ENCODE results near the gene NNAT.
"Not testable (repeated sequence)": the region's sequence is repeated elsewhere in the genome, so short reads cannot be mapped to it uniquely, and the experiment has no call there.

Gene NNAT

DNA sequence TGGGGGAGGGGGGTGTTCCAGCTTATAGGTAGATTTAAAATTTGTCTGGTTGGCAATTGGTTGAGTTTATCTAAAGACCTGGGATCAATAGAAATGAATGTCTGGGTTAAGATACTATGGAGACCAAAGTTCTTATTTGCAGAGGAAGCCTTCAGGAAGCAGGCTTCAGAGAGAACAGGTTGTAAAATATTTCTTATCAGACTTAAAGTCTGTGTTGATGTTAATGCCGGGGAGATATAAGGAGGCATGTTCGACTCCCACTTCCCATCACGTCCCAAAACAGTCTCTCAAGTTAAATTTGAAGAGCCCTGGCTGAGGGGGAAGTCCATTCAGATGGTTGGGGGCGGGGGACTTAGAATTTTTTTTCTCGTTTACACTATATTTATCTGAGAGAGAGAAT is 19.0 kb downstream of the NNAT start:
- DNase-seq (ENCODE audit: low spot score): no peak

DNA sequence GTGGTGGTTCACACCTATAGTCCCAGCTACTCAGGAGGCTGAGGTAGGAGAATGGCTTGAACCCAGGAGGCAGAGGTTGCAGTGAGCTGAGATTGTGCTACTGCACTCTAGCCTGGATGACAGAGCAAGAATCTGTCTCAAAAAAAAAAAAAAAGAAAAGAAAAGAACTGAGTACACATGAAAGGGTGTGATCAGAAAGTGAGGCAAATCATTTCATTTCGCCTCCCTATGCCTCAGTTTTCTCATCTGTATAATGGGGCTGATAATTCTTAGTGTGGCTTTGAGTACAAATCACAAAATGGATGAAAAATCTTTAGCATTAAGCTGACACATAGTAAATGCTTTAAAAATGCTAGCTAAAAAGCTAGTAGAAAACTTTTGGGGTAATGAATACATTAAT is 19.8 kb downstream of the NNAT start:
- DNase-seq (ENCODE audit: low spot score): not testable (repeated sequence)

DNA sequence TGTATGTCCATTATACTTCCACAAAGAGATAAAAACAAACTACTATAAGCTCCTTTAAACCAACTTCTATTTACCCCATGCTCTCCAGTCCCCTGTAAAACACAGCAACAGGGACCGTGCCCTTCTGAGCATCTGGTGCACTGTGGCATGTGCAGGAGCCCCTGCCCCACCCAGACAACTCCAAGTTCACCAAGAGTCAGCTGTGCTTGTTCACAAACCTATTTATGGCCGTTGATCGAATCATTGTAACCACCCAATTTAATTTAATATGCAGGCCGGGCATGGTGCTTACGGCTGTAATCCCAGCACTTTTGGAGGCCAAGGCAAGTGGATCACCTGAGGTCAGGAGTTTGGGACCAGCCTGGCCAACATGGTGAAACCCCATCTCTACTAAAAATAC is 20.3 kb downstream of the NNAT start:
- DNase-seq (ENCODE audit: low spot score): no peak

DNA sequence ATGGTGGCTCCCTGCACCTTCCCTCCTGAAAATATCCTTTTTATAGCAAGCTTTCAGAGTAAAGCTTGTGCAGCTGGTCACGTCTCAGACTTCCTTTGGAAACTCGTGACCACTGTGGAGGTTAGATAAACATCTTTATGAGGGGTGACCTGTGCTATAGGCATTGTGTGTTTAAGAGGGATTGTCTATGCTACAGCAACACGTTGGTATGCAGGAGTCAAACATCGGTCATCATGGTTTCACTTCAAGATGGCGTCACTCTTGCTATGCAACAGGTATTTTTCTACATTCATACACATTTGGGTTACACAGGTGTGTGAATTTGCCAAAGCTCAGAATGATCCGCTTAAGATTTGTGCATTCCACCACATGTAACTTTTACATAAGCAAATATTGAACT is 21.2 kb downstream of the NNAT start:
- peak; percentile 47 for DNase-seq (ENCODE audit: low spot score)

DNA sequence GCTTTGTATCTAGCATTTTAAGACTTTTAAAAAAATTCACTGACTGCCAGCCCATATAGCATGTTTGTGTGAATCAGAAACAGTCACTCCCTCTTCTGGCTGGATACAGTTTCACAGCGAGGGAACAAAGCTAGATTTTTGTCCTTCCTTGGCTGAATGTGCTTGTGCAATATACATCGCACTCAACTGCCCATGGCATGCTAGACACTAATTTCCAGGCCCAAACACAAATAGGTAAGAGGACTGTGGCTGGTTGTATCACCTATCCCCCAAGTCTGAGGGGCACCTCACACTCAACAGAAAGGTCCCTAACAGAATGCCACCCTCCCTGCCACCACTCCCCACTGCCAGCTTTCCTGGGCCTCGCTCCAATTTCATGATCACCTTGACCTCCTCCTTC is 22.8 kb downstream of the NNAT start:
- DNase-seq (ENCODE audit: low spot score): peak; percentile 40

DNA sequence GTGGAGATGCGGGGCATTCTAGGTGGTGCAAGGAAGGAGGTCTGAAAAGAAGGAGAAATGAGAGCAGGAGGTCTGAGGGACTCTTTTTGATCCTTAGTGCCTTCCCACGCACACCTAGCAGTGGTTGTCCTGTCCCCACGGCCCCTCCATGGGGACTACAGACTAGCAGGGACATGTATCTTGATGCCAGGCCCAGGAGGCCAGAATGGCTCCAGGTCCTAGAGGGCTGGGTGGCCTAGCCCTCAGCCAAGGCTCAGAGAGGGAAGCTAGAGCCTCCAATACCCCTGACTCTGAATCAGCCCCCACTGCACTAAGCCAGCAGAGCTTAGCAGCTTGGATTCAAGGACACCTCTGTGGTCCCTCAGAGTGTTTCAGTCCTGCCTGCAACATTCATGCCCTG is 23.3 kb downstream of the NNAT start:
- no peak for DNase-seq (ENCODE audit: low spot score)

DNA sequence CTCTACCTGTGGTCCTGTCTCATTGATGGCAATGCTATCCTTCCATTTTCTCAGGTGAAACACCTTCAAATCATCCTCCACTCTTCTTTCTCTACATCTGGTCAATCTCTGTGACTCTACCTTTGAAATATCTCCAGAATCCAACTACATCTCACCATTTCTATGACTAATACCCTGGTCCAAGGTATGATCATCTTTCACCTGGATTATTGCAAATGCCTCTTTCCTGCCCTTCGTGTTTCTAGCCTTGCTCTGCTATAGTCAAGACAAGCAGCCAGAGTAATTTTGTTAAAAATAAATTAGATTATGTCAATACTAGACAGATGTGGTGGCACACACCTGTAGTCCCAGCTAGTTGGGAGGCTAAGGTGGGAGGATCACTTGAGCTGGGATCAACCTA is 24.5 kb downstream of the NNAT start:
- DNase-seq (ENCODE audit: low spot score): no peak

DNA sequence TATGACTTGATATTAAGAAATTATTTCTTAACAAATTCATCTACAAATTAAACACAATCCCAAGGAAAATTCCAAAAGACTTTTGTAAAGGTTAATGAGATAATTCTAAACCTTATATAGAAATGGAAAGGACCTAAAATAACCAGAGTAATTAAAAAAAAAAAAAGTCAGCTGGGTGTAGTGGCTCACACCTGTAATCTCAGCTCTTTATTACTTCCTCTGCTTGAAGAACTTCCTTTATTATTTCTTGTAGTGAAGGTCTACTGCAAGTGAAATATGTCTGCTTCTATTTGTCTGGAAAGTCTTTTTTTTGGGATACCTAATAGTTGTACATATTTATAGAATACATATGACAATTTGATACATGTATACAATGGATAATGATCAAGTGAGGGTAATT is 26.9 kb downstream of the NNAT start:
- DNase-seq (ENCODE audit: low spot score): no peak

DNA sequence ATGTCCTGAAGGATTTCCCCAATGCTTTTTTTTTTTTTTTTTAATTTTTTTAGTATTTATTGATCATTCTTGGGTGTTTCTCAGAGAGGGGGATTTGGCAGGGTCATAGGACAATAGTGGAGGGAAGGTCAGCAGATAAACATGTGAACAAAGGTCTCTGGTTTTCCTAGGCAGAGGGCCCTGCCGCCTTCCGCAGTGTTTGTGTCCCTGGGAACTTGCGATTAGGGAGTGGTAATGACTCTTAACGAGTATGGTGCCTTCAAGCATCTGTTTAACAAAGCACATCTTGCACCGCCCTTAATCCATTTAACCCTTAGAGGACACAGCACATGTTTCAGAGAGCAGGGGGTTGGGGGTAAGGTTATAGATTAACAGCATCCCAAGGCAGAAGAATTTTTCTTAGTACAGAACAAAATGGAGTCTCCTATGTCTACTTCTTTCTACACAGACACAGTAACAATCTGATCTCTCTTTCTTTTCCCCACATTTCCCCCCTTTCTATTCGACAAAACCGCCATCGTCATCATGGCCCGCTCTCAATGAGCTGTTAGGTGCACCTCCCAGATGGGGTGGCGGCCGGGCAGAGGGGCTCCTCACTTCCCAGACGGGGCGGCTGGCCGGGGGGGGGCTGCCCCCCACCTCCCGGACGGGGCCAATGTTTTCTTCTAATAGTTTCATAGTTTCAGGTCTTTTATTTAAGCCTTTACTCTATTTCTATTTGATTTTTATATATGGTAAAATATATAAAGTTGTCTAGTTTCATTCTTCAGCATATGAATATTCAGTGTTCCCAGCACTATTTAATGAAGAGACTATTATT is 29.3 kb downstream of the NNAT start:
- DNase-seq (ENCODE audit: low spot score): not testable (repeated sequence)

DNA sequence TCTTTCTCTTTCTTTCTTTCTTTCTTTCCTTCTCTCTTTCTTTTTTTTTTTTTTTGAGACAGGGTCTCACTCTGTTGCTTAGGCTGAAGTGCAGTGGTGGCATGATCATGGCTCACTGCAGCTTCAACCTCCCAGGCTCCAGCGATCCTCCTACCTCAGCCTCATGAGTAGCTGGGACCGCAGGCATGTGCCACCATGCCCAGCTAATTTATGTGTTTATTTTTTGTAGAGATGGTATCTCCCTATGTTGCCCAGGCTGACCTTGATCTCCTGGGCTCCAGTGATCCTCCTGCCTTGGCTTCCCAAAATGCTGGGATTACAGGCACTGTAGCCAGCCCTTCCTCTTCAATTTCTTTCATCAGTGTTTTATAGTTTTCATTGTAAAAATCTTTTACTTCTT is 30.6 kb downstream of the NNAT start:
- DNase-seq (ENCODE audit: low spot score): not testable (repeated sequence)

DNA sequence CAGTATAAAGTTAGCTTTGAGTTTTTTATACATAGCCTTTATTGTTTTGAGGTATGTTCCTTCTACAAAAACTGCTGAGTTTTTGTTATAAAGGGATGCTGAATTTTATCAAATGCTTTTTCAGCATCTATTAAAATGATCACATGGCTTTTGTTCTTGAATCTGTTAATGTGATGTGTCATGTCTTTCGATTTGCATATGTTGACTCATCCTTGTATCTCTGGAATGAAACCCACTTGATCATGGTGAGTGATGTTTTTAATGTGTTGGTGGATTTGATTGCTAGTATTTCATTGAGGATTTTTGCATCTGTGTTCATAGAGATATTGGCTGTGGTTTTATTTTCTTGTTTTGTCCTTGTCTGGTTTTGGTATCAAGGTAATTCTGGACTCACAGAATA is 31.4 kb downstream of the NNAT start:
- peak; percentile 66 for DNase-seq (ENCODE audit: low spot score)

DNA sequence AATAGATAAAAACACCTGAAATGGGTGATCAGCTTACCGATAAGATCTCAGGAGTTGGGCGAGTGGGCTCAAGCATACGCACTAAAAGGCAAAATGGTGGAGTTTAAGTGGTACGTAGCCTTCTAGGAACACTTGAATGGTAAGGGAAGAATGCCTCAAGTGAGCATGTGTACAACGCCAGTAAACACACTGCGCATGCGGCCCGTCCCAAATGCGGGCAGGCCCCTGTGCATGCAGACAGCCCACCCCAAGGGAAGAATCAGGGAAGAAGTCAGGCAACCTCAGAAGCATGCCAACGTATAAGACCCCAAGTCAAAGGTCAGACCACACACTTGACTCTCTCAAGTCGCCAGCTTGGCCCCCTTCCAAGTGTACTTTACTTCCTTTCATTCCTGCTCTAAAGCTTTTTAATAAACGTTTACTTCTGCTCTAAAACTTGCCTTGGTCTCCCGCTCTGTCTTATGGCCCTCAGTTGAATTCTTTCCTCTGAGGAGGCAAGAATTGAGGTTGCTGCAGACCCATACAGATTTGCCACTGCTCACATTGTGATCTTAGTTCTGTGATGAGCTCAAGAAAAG is 33.8 kb downstream of the NNAT start:
- DNase-seq (ENCODE audit: low spot score): not testable (repeated sequence)

DNA sequence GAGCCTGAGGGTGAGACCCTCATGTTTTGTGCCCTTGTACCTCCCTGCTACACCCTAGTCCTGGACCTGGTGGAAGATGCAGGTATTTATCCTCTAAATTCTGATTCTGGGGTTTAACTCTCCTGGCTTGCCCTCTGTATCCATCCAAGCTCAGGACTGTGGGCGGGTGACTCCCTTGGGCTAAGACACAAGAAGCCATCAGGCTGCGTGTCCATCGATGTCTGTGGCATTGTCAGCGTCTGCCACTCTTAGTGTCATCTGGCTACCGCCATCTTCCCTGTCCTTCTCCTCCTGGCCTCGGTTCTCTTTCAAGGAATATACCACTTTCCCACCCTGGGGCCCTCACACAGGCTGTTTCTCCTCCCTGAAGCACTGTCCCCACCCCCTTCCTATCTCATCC is 35.5 kb downstream of the NNAT start:
- no peak for DNase-seq (ENCODE audit: low spot score)

DNA sequence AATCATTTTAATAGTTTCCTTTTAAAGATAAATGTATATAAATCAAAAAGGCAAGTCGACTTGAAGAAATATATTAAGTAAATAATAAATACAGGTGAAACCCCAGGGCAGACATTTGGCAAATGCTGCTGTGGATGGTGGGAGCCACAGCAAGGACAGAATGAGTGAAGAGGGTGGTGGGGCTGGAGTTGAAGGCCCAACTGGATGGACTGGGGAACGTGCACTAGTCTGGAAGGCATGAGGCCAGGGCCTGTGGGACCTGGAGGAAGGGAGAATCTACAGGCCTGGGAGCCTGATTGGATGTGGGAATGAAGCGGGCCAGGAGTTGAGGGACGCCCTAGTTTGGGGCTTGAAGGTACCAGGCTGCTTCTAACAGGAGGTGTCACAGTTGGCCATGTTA is 37.3 kb downstream of the NNAT start:
- DNase-seq (ENCODE audit: low spot score): no peak

DNA sequence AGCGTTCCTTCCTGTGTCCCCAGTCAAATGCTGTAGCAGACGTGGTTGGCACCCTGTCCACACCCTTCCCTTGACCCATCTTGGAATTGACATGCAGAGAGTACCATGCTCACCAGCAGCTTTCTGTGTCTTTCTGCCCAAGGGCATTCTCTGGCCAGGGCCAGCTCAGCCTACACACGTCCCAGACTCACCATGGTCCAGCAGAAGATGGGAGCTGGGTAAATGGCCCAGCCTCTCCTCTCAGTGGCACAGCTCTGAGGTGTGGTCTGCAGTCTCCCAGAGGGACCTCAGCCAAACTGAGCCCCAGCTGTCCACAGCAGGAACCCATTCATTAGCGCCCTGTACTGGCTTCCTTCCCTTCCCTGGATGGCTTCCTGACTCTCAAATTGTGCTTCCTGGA is 37.7 kb downstream of the NNAT start:
- DNase-seq (ENCODE audit: low spot score): no peak

DNA sequence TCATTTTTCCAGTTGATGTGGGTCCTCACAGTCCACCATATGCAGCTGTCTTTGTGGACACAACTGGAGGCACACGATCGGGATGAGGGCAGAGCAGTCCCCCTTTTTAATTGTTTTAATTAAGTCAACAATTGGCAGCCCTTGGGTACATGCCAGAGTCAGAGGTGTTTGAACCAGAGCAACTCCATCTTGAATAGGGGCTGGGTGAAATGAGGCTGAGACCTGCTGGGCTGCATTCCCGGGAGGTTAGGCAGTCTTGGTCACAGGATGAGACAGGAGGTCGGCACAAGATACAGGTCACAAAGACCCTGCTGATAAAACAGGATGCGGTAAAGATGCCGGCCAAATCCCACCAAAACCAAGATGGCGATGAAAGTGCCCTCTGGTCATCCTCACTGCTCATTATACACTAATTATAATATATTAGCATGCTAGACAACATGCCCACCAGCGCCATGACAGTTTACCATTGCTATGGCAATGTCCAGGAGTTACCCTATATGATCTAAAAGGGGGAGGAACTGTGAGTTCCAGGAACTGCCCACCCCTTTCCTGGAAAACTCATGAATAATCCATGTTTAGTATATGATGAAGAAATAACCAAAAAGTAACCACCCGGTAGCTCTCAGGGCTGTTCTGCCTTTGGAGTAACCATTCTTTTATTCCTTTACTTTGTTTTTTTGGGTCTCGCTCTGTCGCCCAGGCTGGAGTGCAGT is 38.4 kb downstream of the NNAT start:
- no peak for DNase-seq (ENCODE audit: low spot score)

DNA sequence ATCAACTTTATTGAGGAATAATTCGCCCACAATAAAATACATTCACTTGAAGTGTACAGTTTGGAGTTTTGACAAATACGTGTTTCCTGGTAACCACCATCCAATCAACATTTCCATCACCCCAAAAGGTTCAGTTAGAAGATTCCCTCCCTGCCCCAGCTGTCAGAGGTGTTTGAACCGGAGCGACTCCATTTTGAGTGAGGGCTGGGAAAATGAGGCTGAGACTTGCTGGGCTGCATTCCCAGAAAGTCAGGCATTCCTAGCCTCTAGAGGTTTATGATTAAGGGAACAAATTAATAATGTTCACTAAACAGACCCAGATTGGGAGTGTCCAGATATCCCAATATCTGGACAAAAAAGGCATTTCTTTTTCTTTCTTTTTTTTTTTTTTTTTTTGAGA is 39.6 kb downstream of the NNAT start:
- no peak for DNase-seq (ENCODE audit: low spot score)

DNA sequence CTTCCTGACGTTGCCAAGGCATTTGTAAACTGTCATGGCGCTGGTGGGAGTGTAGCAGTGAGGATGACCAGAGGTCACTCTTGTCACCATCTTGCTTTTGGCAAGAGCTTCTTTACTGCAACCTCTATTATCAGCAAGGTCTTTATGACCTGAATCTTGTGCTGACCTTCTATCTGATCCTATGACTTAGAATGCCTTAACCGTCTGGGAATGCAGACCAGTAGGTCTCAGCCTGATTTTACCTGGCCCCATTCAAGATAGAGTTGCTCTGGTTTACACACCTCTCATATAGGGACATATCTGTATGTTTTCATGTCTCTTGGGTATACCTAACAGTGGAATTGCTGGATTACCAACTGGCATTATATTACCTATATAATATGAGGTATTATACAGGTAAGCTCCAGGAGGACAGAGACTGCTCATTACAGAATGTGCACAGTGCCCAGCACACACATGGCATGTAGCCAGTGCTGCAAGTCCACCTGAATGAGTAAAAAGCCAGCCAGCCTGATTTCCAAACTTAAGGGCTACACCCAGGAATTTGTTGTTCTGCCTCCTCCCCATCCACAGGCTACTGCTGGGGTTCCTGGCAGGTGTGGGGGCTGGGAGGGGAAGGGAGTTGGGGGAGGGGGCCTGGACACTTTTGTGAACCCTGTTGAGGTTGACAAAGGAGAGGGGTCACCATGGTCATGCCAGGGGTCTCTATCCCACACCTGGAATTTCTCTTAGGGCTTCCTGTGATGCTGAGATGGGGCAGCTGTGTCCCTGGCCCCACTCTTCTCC is 41.8 kb downstream of the NNAT start:
- no peak for DNase-seq (ENCODE audit: low spot score)

DNA sequence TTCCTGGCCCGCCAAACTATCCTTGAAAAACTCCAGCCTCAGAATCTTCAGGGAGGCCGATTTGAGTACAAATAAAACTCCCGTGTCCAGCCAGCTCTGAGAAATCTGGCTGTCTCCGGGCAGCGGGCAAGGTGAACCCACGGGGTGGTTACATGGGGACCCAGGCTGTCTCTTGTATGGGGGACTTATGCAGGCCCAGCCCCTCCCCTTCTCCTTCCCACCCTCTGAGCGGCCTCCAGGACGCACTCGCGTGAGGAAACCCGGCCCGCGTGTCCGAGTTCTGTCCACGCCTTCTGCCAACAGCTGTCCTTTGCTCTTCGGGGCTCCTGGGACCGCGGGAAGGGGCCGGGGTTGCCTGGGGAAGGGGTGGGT is 43.0 kb downstream of the NNAT start:
- no peak for DNase-seq (ENCODE audit: low spot score)

DNA sequence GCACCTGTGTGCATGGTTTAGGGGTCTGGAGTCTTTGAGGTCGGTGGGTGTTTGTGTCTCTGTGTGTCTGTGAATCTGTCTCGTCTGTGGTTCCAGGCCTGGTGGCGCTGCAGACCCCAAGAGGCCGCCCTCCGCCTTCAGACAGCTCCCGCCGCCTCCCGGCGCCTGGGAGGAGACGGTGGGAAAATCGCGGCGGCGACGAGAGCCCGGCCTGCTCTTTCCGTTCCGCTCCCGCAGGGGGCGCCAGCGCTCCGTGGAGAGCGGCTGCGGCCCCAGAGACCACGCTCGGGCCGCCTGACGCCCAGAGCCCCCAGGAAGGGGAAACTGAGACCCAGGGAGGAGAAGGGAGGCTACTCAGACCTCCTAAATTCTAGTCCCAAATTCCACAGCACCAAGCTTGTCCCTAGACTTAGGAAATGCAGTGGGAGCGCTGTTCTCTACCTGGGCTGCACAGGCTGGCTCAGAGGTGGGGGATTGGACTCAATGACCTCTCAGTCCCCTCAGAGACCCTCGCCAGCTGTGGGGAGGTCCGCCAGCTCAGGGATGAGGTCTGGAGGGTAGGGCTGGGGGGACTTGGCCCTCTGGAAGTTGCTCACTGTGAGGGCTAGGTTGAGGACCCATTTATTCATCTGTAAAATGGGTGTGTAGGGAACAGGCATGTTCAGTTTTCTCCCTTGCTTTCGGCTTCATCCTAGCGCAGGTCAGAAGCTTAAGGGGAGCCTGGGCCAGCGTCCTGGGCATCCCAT is 43.5 kb downstream of the NNAT start:
- DNase-seq (ENCODE audit: low spot score): peak; percentile 35

DNA sequence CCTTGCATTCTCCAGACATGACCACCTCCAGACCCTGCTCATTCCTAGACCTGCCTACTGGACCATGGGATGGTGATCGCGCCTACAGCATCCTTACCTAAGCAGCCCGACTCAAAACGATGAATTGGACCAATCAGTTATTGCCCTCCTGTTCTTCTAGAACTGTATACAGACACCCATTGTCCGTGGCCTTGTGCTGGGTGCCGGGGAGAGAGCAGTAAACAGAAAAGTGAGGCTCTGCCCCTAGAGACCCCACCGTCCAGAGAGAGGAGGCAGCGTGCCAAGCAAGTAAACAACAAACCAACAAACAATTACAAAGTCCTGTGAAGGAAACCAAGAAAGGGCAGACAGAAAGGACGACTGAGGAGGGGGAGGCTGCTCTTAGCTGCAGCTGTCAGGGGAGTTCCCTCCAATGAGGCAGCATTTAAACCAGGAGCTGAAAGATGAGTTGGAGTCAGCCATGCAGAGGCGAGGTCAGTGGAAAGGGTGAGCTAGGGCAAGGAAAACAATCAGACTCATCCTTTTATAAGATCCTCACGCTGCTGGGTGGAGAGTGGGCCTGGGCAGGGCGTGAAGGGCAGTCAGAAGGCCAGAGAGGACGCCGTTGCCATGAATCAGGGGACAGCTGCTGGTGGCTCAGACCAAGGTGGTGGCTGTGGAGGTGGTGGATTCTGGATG is 44.2 kb downstream of the NNAT start:
- no peak for DNase-seq (ENCODE audit: low spot score)
